ENCODE results near the gene KLHL4.
"Not testable (repeated sequence)": the region's sequence is repeated elsewhere in the genome, so short reads cannot be mapped to it uniquely, and the experiment has no call there.

Gene KLHL4

DNA sequence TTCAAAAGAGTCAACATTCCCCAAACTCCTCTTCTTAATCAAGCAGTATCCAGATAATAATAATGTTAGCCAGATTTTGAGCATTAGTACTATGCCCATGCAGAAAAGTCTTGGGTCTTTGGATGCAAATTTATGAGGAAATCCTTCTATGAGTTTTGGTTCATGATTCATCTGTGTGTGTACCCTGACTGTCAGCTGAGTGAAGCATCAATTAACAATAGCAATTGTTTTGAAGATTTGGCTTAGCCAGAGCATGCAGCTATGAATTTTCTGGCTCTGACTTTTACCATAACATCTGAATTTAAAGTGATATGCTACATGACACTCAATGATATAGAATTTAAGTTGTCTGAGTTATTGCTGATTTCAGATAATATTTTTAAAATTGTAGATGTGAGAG, 145.8 kb downstream of the KLHL4 start:
- no peak for DNase-seq (ENCODE audit: low read depth, low spot score)

GRCh38 chrX:87664381-87664780, 146.8 kb downstream of the KLHL4 start:
- DNase-seq (ENCODE audit: low read depth, low spot score) = no peak

DNA sequence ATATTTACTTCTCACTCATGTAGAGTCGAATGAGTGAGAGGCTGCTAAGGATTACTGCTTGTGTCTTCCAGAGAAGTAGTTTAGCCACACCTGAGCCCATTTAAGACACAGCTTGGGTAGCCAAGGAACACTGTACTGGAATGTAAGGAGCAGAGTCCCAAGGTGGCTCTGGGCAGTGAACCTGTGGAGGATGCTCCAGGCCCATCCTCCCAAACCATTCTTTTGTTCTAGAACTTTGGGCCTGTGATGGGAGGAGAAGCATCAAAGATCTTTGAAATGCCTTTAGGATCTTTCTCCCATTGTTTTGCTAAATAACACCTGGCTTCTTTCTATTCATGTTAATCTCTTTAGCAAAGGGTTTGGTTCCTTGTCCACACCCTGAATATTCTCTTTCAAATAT, 162.2 kb downstream of the KLHL4 start:
- DNase-seq (ENCODE audit: low read depth, low spot score) = no peak

DNA sequence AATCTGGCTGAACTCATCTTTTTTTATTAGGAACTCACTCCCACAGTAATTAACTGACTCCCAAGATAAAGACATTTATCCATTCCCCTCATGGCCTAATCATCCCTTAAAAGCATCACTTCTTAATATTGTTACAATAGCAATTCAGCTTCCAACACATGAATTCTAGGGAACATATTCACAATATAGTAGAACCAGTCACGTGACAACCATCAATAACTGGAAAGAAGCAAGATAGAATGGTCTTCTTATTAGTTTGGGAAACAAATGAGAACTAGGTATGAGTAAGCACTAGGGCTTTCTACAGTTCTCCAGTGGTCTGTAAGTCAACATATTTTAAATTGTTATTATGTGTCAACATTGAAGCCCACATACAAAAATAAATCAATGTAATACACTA, 170.1 kb downstream of the KLHL4 start:
- no peak for DNase-seq (ENCODE audit: low read depth, low spot score)

- DNase-seq (ENCODE audit: low read depth, low spot score) = not testable (repeated sequence)
Measured at GRCh38 chrX:87688113-87688748, 170.6 kb downstream of the KLHL4 start.

DNA sequence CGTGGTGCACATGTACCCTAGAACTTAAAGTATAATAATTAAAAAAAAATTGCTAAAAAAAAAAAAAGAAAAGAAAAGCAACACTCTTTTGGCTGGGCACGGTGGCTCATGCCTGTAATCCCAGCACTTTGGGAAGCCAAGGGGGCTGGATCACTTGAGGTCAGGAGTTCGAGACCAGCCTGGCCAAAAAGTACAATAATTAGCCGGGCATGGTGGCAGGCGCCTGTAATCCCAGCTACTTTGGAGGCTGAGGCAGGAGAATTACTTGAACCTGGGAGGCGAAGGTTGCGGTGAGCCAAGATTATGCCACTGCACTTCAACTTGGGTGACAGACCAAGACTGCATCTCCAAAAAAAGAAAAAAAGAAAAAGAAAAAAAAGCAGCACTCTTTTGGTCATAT, 171.6 kb downstream of the KLHL4 start:
- not testable (repeated sequence) for DNase-seq (ENCODE audit: low read depth, low spot score)

- DNase-seq (ENCODE audit: low read depth, low spot score) = no peak
Measured at GRCh38 chrX:87693204-87693603, 175.6 kb downstream of the KLHL4 start.

DNA sequence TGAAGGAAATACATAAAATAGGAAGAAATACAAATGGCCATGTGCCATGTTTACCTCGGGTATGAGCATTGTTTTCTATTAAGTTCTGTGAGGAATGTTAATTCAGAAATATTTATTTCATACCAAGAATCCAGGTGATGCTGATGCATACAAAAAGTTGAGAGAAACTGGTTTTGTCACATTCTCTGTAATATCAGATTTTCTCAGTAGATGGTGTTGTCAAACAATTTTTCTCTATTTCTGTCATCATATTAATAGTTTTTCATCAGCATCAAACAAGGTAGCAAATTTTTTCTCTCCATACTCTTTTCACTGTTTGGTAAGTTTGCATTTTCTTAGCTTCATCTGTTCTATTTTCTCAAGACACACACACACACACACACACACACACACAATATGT, 179.8 kb downstream of the KLHL4 start:
- DNase-seq (ENCODE audit: low read depth, low spot score) = no peak

DNA sequence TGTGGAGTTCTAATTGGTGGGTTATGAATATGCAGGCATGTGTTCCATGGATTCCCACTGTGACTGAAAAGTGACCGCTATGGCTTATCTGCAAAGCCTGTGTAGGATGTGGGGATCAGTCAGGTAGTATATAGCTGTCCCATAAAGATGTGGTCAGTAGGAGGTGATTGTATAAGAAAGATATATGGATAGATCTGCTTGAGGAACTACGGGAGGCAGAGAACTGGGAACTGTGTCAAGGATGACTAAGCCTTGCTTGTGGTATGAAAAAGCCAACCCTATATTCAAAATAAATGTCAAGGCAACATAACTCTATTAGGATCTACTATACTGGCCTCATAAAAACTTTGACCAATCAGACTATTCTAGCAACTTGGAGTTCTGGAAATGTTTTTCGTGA, 185.2 kb downstream of the KLHL4 start:
- DNase-seq (ENCODE audit: low read depth, low spot score) = no peak

- not testable (repeated sequence) for DNase-seq (ENCODE audit: low read depth, low spot score)
Measured at GRCh38 chrX:87703469-87703868, 185.9 kb downstream of the KLHL4 start.

- no peak for DNase-seq (ENCODE audit: low read depth, low spot score)
Measured at GRCh38 chrX:87706134-87706533, 188.5 kb downstream of the KLHL4 start.

DNA sequence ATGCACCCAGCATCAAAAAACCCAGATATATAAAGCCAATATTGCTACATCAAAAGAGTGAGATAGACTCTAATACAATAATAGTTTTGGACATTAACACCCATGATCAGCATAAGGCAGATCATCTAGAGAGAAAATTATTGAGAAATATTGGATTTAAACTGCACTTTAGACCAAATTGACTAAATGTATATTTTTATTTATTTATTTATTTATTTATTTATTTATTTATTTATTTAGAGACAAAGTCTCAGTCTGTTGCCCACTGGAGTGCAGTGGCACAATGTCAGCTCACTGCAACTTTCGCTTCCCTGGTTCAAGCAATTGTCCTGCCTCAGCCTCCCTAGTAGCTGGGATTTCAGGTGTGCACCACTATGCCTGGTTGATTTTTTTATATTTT, 193.0 kb downstream of the KLHL4 start:
- DNase-seq (ENCODE audit: low read depth, low spot score) = no peak
